K562 (cell line): Measurements from ENCODE around the gene INMT. TPM values are rescaled to one million over a fixed set of nuclear protein-coding genes. Genes with fewer than 3 reads are reported as not detected.

Experiments used
- ATAC-seq: fragments of 200-7000 bp; cut with Tn5 transposase; 3 replicates; pipeline ENCODE4 v1.9.1; 2020; ENCODE audit warnings: moderate library complexity
- BruUV-seq: library from RNA; stranded (reverse); fragments of 400-500 nt; replicated peaks from 2 replicates; lab custom pipeline; 2021; lab: Mats Ljungman, UMichigan
- CTCF ChIA-PET: fragments of 300-600 bp; formaldehyde crosslinking; extraction: SDS; loops from one replicate; lab custom pipeline; 2021; ENCODE audit warnings: low intra/inter-chr PET ratio; lab: Yijun Ruan, JAX
- POLR2A ChIA-PET: fragments of 300-600, 350-650 bp; sonication (Branson Sonifier 250); formaldehyde crosslinking; extraction: SDS; loops from one replicate; lab custom pipeline; 2021; ENCODE audit warnings: antibody characterized with exemption, inconsistent platforms; lab: Yijun Ruan, JAX
- DNase-seq, 4 experiments: peaks; one replicate each; pipeline versions ENCODE4 v3.0.0 to v3.0.0-alpha.2; 2011 to 2018; ENCODE audit warnings: low spot score in 3 of 4, mixed read lengths in 3 of 4; ENCODE audit errors: extremely low read depth in 1 of 4
- FAIRE-seq: peaks from 2 replicates; lab custom pipeline; 2011; peaks lifted over from hg19 to GRCh38; lab: Jason Lieb, UNC
- H2AFZ ChIP-seq: 2 replicates; pipeline ENCODE4 v1.6.0; 2011; ENCODE audit warnings: low read depth, low read length, control low read depth, inconsistent platforms
- H3K27ac ChIP-seq: fragments of 200-600 bp; 3 replicates; pipeline ENCODE4 v1.8.0; 2011; ENCODE audit warnings: low read depth, mild to moderate bottlenecking, control low read depth, inconsistent platforms, low read length, moderate library complexity, mixed read lengths; ENCODE audit errors: extremely low read depth
- H3K27me3 ChIP-seq, 2 experiments: fragments of 300-600 bp in 1 of 2; 2 replicates in 1 of 2; 3 replicates in 1 of 2; pipeline versions ENCODE4 v1.6.0 to v1.8.0; 2011; ENCODE audit warnings: inconsistent platforms in 2 of 2, low read length in 2 of 2, mild to moderate bottlenecking in 1 of 2, mixed read lengths in 1 of 2, moderate library complexity in 1 of 2; ENCODE audit not compliant: control insufficient read depth in 2 of 2, insufficient read depth in 2 of 2
- H3K36me3 ChIP-seq: fragments of 300-600 bp; 3 replicates; pipeline ENCODE4 v1.8.0; 2011; ENCODE audit warnings: mild to moderate bottlenecking, low read length, inconsistent platforms; ENCODE audit not compliant: control insufficient read depth, insufficient read depth
- H3K4me1 ChIP-seq, 2 experiments: fragments of 200-600 bp in 1 of 2; replicated peaks in 1 of 2; 2 replicates in 1 of 2; 3 replicates in 1 of 2; pipeline versions ENCODE4 v1.5.1 to v1.8.0; 2011; ENCODE audit warnings: inconsistent platforms in 2 of 2, low read length in 2 of 2, mild to moderate bottlenecking in 1 of 2, mixed read lengths in 1 of 2, moderate library complexity in 1 of 2; ENCODE audit not compliant: control insufficient read depth in 2 of 2, insufficient read depth in 2 of 2
- H3K4me2 ChIP-seq: 2 replicates; pipeline ENCODE4 v1.6.1; 2011; ENCODE audit warnings: low read length, control low read depth, inconsistent platforms, mixed read lengths; ENCODE audit not compliant: insufficient read depth
- H3K4me3 ChIP-seq: fragments of 200-600 bp; sonication (generic), shearing (Covaris generic); 2 replicates; pipeline ENCODE4 v1.5.1; 2016; ENCODE audit warnings: control low read depth, inconsistent platforms
- H3K79me2 ChIP-seq: fragments of 200-600 bp; 3 replicates; pipeline ENCODE4 v1.8.0; 2011; ENCODE audit warnings: low read length, inconsistent platforms; ENCODE audit not compliant: control insufficient read depth, insufficient read depth
- H3K9ac ChIP-seq, 2 experiments: 2 replicates each; pipeline versions ENCODE4 v1.6.0 to v1.6.1; 2011; ENCODE audit warnings: low read depth in 2 of 2, low read length in 2 of 2, control low read depth in 1 of 2, inconsistent platforms in 1 of 2, mild to moderate bottlenecking in 1 of 2, mixed read lengths in 1 of 2; ENCODE audit not compliant: insufficient read depth in 1 of 2
- H3K9me1 ChIP-seq: one replicate; pipeline ENCODE4 v1.6.0; 2011; ENCODE audit warnings: inconsistent platforms, mild to moderate bottlenecking, low read length, moderate library complexity; ENCODE audit not compliant: control insufficient read depth, insufficient read depth
- H3K9me3 ChIP-seq: replicated peaks from 2 replicates; pipeline ENCODE4 v1.5.1; 2011; ENCODE audit warnings: low read depth, low read length, inconsistent platforms; ENCODE audit not compliant: control insufficient read depth, insufficient read depth
- H4K20me1 ChIP-seq: replicated peaks from 2 replicates; pipeline ENCODE4 v1.6.1; 2011; ENCODE audit warnings: low read length, inconsistent platforms, mixed read lengths; ENCODE audit not compliant: control insufficient read depth, insufficient read depth
- ATF3 ChIP-seq, 2 experiments: fragments of 450-650 bp in 1 of 2; sonication (generic) in 1 of 2; formaldehyde crosslinking in 1 of 2; IDR thresholded peaks in 1 of 2; conservative IDR thresholded peaks in 1 of 2; 2 replicates each; pipeline versions ENCODE4 v1.6.1 to v1.8.1; 2016 to 2023; ENCODE audit warnings: mild to moderate bottlenecking in 2 of 2, moderate library complexity in 2 of 2, inconsistent platforms in 1 of 2, missing genetic modification reagents in 1 of 2
- CEBPG ChIP-seq, 3 experiments: fragments of 200-800 bp in 1 of 3; sonication (Bioruptor generic) in 1 of 3; sonication (generic) in 1 of 3; formaldehyde crosslinking in 1 of 3; IDR thresholded peaks in 2 of 3; conservative IDR thresholded peaks in 1 of 3; 2 replicates each; pipeline versions ENCODE4 v1.6.1 to v1.8.0; 2016 to 2022; ENCODE audit warnings: missing compliant biosample characterization in 2 of 3, missing genetic modification characterization in 2 of 3, mild to moderate bottlenecking in 1 of 3, missing genetic modification reagents in 1 of 3
- VEZF1 ChIP-seq: fragments of 200-800 bp; sonication (Bioruptor generic); IDR thresholded peaks from 2 replicates; pipeline ENCODE4 v1.6.1; 2017; ENCODE audit warnings: missing genetic modification characterization, missing compliant biosample characterization
- WGBS: fragments of 100-300 bp; shearing (Covaris generic); methylation state at CpG from one replicate; pipeline ENCODE4 v1.1.6; 2016; ENCODE audit warnings: low coverage, mixed read lengths; ENCODE audit not compliant: insufficient coverage; ENCODE audit errors: missing lambda C conversion rate; 5-methylcytosine and 5-hydroxymethylcytosine counted together
- in situ Hi-C: fragments of 300-500 bp; cut with MboI; formaldehyde crosslinking; loops from 4 replicates; pipeline ENCODE4 v1.15.0; 2018; ENCODE audit warnings: inconsistent platforms, mixed read lengths
- intact Hi-C: fragments of 100-400 bp; cut with micrococcal nuclease; formaldehyde crosslinking; loops from 2 replicates; pipeline ENCODE4 v1.14.2; 2022
- polyA plus RNA-seq, 8 experiments: library from polyadenylated mRNA; depleted of rRNA in 4 of 8; stranded (reverse) in 5 of 8; unstranded in 3 of 8; fragments of >200 nt; fragmentation: Nextera tagmentation in 2 of 8; fragmentation: Illumina TruSeq in 1 of 8; extraction: Ambion mirVana in 2 of 8; extraction: Trizol in 1 of 8; gene quantifications; 2 replicates each; pipeline versions ENCODE4 v1.2.1 to v1.2.3, GENCODE V29; 2011 to 2014; ENCODE audit warnings: inconsistent platforms in 1 of 8, missing spikeins in 1 of 8
- total RNA-seq, 7 experiments: library from RNA; depleted of rRNA in 6 of 7; stranded (reverse); fragments of >200 nt in 6 of 7; fragmentation: Illumina TruSeq in 2 of 7; extraction: Trizol in 2 of 7; gene quantifications; 2 replicates each; pipeline versions ENCODE4 v1.2.1 to v1.2.3, GENCODE V29; 2011 to 2021; ENCODE audit warnings: low replicate concordance in 1 of 7

INMT gene
- total and polyA plus RNA-seq, 9 of the 15 experiments (the other 6 are each of a cell fraction or from before 2014, with no cell fraction given), result 0.04 to 0.27 TPM; not detected in 7

- BruUV-seq, result no TSS peak
- no peak overlapping the region for H2AFZ ChIP-seq
- H4K20me1 ChIP-seq, result no peaks in the 10 kb centered on the region
- no peaks in the 10 kb centered on the region for H3K9me3 ChIP-seq
- ChIA-PET CTCF (no interaction called here), POLR2A (no interaction called here)
- no peak for ATAC-seq
- 68% methylated on average over 3 of the region's 3 CpGs for WGBS
- no peak overlapping the region for H3K9ac ChIP-seq
- peak; percentile 75 for TF ChIP-seq ATF3 (IDR thresholded peaks at IDR 0.05)
- no peak for TF ChIP-seq ATF3 (CRISPR knock-in tag; conservative IDR thresholded peaks at IDR 0.05)
- TF ChIP-seq VEZF1 (CRISPR knock-in tag), result no peak
- no peak for TF ChIP-seq CEBPG (CRISPR knock-in tag; IDR thresholded peaks at IDR 0.05)
- peak; percentile 31 to 96; a peak in 3 of 4 replicates for TF ChIP-seq CEBPG (tag; conservative IDR thresholded peaks at IDR 0.05 in 1 of 2, IDR thresholded peaks at IDR 0.05 in 1 of 2)
- TF ChIP-seq, all 486 proteins: peak for 2
- intact Hi-C loops (no loop called here), in situ Hi-C loops (no loop called here)
- H3K27me3 ChIP-seq, result no peaks in the 10 kb centered on the region
- no peak overlapping the region for H3K27ac ChIP-seq
- peaks cover 74% of the 10 kb centered on the region; the same call in 2 of the 3 replicates for H3K36me3 ChIP-seq
- H3K4me1 ChIP-seq, result 0 out of 5 replicates have a peak, but pooled peaks cover 0 to 3% of the 10 kb centered on the region in 2 experiments
- no peak overlapping the region for H3K4me2 ChIP-seq
- no peaks in the 10 kb centered on the region for H3K9me1 ChIP-seq
- no peak overlapping the region for H3K4me3 ChIP-seq
- no peaks in the 10 kb centered on the region for H3K79me2 ChIP-seq
- FAIRE-seq, result no peak
- DNase-seq, result no peak
These were observed 37.4 kb downstream of the INMT start for GRCh38 chr7:30789334-30789711.
